ENCODE measurements around the gene ZNF200. TPM values are rescaled to one million over a fixed set of nuclear protein-coding genes. Genes with fewer than 3 reads are reported as not detected.

ZNF200 gene
- polyA plus RNA-seq, 3 donors, result 2.0 to 2.8 (median 2.5) TPM

- no peak overlapping the region for H3K9ac ChIP-seq (ENCODE audit: insufficient read depth, low read length, poor library complexity, severe bottlenecking)
- TF ChIP-seq CTCF (IDR thresholded peaks at IDR 0.05), result no peak
- Mint-ChIP-seq H3K36me3 (no peaks in the 10 kb centered on the region), H3K27ac (peak overlapping the region in 1 of 7 donors; percentile 60), H3K27me3 (ENCODE audit: low read depth in 3 of 3) (peaks cover 16 to 25% (median 19%) of the 10 kb centered on the region in 3 donors), H3K4me3 (peak overlapping the region in 1 of 2 donors; percentile 69), H3K4me1 (peaks cover 24% of the 10 kb centered on the region), H3K9me3 (peaks cover 16 to 57% (median 36%) of the 10 kb centered on the region in 7 donors)
- intact Hi-C loops (cut with micrococcal nuclease), result no loop called here
- WGBS (ENCODE audit: insufficient coverage), result 100% methylated on average over 2 of the region's 3 CpGs
- no peak overlapping the region for H3K27ac ChIP-seq (ENCODE audit: low read depth in 1 of 2, low read length in 2 of 2)
- H3K9me3 ChIP-seq (replicated peaks in 1 of 2; ENCODE audit: control insufficient read depth in 1 of 2, insufficient read depth in 1 of 2, low read length in 2 of 2), result peaks cover 9 to 21% of the 10 kb centered on the region in 2 donors
- no peak overlapping the region for H3K4me2 ChIP-seq (replicated peaks; ENCODE audit: extremely low read depth, low read length, poor library complexity, severe bottlenecking)
- H3K4me1 ChIP-seq (ENCODE audit: control insufficient read depth in 1 of 2, insufficient read depth in 2 of 2, low read length in 2 of 2), result peaks cover 17 to 23% of the 10 kb centered on the region in 2 donors
- no peak overlapping the region for H2AFZ ChIP-seq (ENCODE audit: insufficient read depth, low read depth, low read length, poor library complexity, severe bottlenecking)
- H3K36me3 ChIP-seq (replicated peaks in 1 of 2; ENCODE audit: control insufficient read depth in 1 of 2, insufficient read depth in 2 of 2, low read length in 2 of 2), result no peaks in the 10 kb centered on the region
- H3K4me3 ChIP-seq (replicated peaks in 1 of 3; ENCODE audit: low read depth in 2 of 3, low read length in 3 of 3), result no peak overlapping the region
- H4K20me1 ChIP-seq (ENCODE audit: insufficient read depth, low read length), result no peaks in the 10 kb centered on the region
- peaks cover 0 to 3% of the 10 kb centered on the region in 2 donors for H3K27me3 ChIP-seq (ENCODE audit: control insufficient read depth in 2 of 2, insufficient read depth in 2 of 2, low read length in 2 of 2)
- no peak for DNase-seq
- no peaks in the 10 kb centered on the region for H3K79me2 ChIP-seq (ENCODE audit: insufficient read depth, low read length)
Observed at GRCh38 chr16:3216263-3216640, 18.7 kb downstream of the ZNF200 start.

GRCh38 chr16:3215601-3216262 is 19.2 kb downstream of the ZNF200 start:
- Histone ChIP-seq H3K27ac (ENCODE audit: low read depth in 1 of 2, low read length in 2 of 2) (no peak overlapping the region), H3K79me2 (ENCODE audit: insufficient read depth, low read length) (no peaks in the 10 kb centered on the region), H3K4me3 (replicated peaks in 1 of 3; ENCODE audit: low read depth in 2 of 3, low read length in 3 of 3) (no peak overlapping the region), H2AFZ (ENCODE audit: insufficient read depth, low read depth, low read length, poor library complexity, severe bottlenecking) (no peak overlapping the region), H3K9ac (ENCODE audit: insufficient read depth, low read length, poor library complexity, severe bottlenecking) (no peak overlapping the region), H3K27me3 (ENCODE audit: control insufficient read depth in 2 of 2, insufficient read depth in 2 of 2, low read length in 2 of 2) (peaks cover 0 to 3% of the 10 kb centered on the region in 2 donors), H3K4me1 (ENCODE audit: control insufficient read depth in 1 of 2, insufficient read depth in 2 of 2, low read length in 2 of 2) (peaks cover 17 to 23% of the 10 kb centered on the region in 2 donors), H3K36me3 (replicated peaks in 1 of 2; ENCODE audit: control insufficient read depth in 1 of 2, insufficient read depth in 2 of 2, low read length in 2 of 2) (no peaks in the 10 kb centered on the region), H3K4me2 (replicated peaks; ENCODE audit: extremely low read depth, low read length, poor library complexity, severe bottlenecking) (no peak overlapping the region), H3K9me3 (replicated peaks in 1 of 2; ENCODE audit: control insufficient read depth in 1 of 2, insufficient read depth in 1 of 2, low read length in 2 of 2) (peaks cover 5 to 15% of the 10 kb centered on the region in 2 donors), H4K20me1 (ENCODE audit: insufficient read depth, low read length) (no peaks in the 10 kb centered on the region)
- Mint-ChIP-seq H3K27me3 (ENCODE audit: low read depth in 3 of 3) (peaks cover 20 to 28% (median 20%) of the 10 kb centered on the region in 3 donors), H3K27ac (peak overlapping the region in 2 of 7 donors; percentile 4 to 60), H3K4me3 (peak overlapping the region in 1 of 2 donors; percentile 69), H3K9me3 (peaks cover 14 to 52% (median 32%) of the 10 kb centered on the region in 7 donors), H3K36me3 (no peaks in the 10 kb centered on the region), H3K4me1 (peaks cover 24% of the 10 kb centered on the region)
- 85% methylated on average over 10 of the region's 11 CpGs for WGBS (ENCODE audit: insufficient coverage)
- DNase-seq, result no peak
- intact Hi-C loops (cut with micrococcal nuclease), result no loop called here
- no peak for TF ChIP-seq CTCF (IDR thresholded peaks at IDR 0.05)
